H9 (cell line): ENCODE data around the gene P4HB. TPM values are rescaled to one million over a fixed set of nuclear protein-coding genes. Genes with fewer than 3 reads are reported as not detected.
A peak's percentile ranks its signal among the peaks of the same experiment; 100 is the strongest.

ENCODE experiments used
- DNase-seq: peaks from one replicate; pipeline ENCODE4 v3.0.0-alpha.2; 2017
- H2AFZ ChIP-seq: one replicate; pipeline ENCODE4 v1.6.1; 2013; ENCODE audit warnings: mild to moderate bottlenecking, low read length, control low read depth, moderate library complexity
- H2AK5ac ChIP-seq: 2 replicates; pipeline ENCODE4 v1.6.1; 2013; ENCODE audit warnings: low read length, control low read depth, mixed read lengths; ENCODE audit not compliant: insufficient read length
- H2BK120ac ChIP-seq: one replicate; pipeline ENCODE4 v1.6.1; 2013; ENCODE audit warnings: low read depth, mild to moderate bottlenecking, low read length, control low read depth, inconsistent platforms; ENCODE audit not compliant: poor library complexity, severe bottlenecking
- H2BK12ac ChIP-seq: 2 replicates; pipeline ENCODE4 v1.6.1; 2013; ENCODE audit warnings: low read length, control low read depth, mixed read lengths, low read depth; ENCODE audit not compliant: insufficient read length
- H2BK15ac ChIP-seq: 2 replicates; pipeline ENCODE4 v1.6.1; 2013; ENCODE audit warnings: low read depth, low read length, control low read depth
- H2BK20ac ChIP-seq: one replicate; pipeline ENCODE4 v1.6.1; 2013; ENCODE audit warnings: low read depth, mild to moderate bottlenecking, low read length, control low read depth, inconsistent platforms; ENCODE audit not compliant: poor library complexity, severe bottlenecking
- H2BK5ac ChIP-seq: 2 replicates; pipeline ENCODE4 v1.6.1; 2013; ENCODE audit warnings: low read length, control low read depth, mixed read lengths; ENCODE audit not compliant: insufficient read length
- H3K14ac ChIP-seq: 2 replicates; pipeline ENCODE4 v1.6.1; 2013; ENCODE audit warnings: low read length, control low read depth; ENCODE audit not compliant: insufficient read depth
- H3K18ac ChIP-seq: 2 replicates; pipeline ENCODE4 v1.6.1; 2013; ENCODE audit warnings: low read depth, mild to moderate bottlenecking, mixed read lengths, low read length, control low read depth; ENCODE audit not compliant: insufficient read length
- H3K23ac ChIP-seq: 2 replicates; pipeline ENCODE4 v1.6.1; 2013; ENCODE audit warnings: low read length, control low read depth, mixed read lengths, low read depth; ENCODE audit not compliant: insufficient read length
- H3K23me2 ChIP-seq: 2 replicates; pipeline ENCODE4 v1.6.1; 2013; ENCODE audit warnings: low read depth, mild to moderate bottlenecking, mixed read lengths, low read length, control low read depth; ENCODE audit not compliant: insufficient read length, poor library complexity, severe bottlenecking
- H3K27ac ChIP-seq: 2 replicates; pipeline ENCODE4 v1.5.1; 2013; ENCODE audit warnings: low read length, control low read depth, mixed read lengths, low read depth; ENCODE audit not compliant: insufficient read length
- H3K27me3 ChIP-seq: 2 replicates; pipeline ENCODE4 v1.6.1; 2013; ENCODE audit warnings: low read length, control low read depth, inconsistent platforms; ENCODE audit not compliant: insufficient read depth
- H3K4ac ChIP-seq: 2 replicates; pipeline ENCODE4 v1.6.1; 2013; ENCODE audit warnings: low read depth, mild to moderate bottlenecking, control low read depth, inconsistent platforms, low read length, moderate library complexity
- H3K4me1 ChIP-seq: 2 replicates; pipeline ENCODE4 v1.6.1; 2013; ENCODE audit warnings: low read length, control low read depth, inconsistent platforms; ENCODE audit not compliant: insufficient read depth
- H3K4me2 ChIP-seq: 2 replicates; pipeline ENCODE4 v1.6.1; 2013; ENCODE audit warnings: low read length, control low read depth, mixed read lengths; ENCODE audit not compliant: insufficient read length, insufficient read depth
- H3K56ac ChIP-seq: 2 replicates; pipeline ENCODE4 v1.6.1; 2013; ENCODE audit warnings: low read depth, mild to moderate bottlenecking, mixed read lengths, low read length, control low read depth; ENCODE audit not compliant: insufficient read length
- H3K79me1 ChIP-seq: 2 replicates; pipeline ENCODE4 v1.6.1; 2013; ENCODE audit warnings: low read depth, mild to moderate bottlenecking, moderate library complexity, low read length, control low read depth, inconsistent platforms; ENCODE audit not compliant: insufficient read depth, poor library complexity, severe bottlenecking
- H3K79me2 ChIP-seq: 2 replicates; pipeline ENCODE4 v1.6.1; 2013; ENCODE audit warnings: low read length, control low read depth, inconsistent platforms; ENCODE audit not compliant: insufficient read depth
- H3K9ac ChIP-seq: 2 replicates; pipeline ENCODE4 v1.6.1; 2013; ENCODE audit warnings: low read length, control low read depth, mixed read lengths; ENCODE audit not compliant: insufficient read length; ENCODE audit errors: extremely low read depth
- H3K9me3 ChIP-seq: one replicate; pipeline ENCODE4 v1.6.1; 2013; ENCODE audit warnings: low read depth, low read length, inconsistent platforms; ENCODE audit not compliant: control insufficient read depth
- H3T11ph ChIP-seq: one replicate; pipeline ENCODE4 v1.6.1; 2013; ENCODE audit warnings: mild to moderate bottlenecking, low read length, control low read depth, inconsistent platforms
- H4K20me1 ChIP-seq: one replicate; pipeline ENCODE4 v1.6.1; 2013; ENCODE audit not compliant: control insufficient read depth, insufficient read length, insufficient read depth
- H4K5ac ChIP-seq: 2 replicates; pipeline ENCODE4 v1.6.1; 2013; ENCODE audit warnings: low read depth, mild to moderate bottlenecking, mixed read lengths, low read length, control low read depth; ENCODE audit not compliant: insufficient read length
- H4K8ac ChIP-seq: replicated peaks from 2 replicates; pipeline ENCODE4 v1.6.1; 2013; ENCODE audit warnings: low read length, control low read depth, mixed read lengths, low read depth; ENCODE audit not compliant: insufficient read length
- H4K91ac ChIP-seq: 2 replicates; pipeline ENCODE4 v1.6.1; 2013; ENCODE audit warnings: low read depth, mild to moderate bottlenecking, moderate library complexity, mixed read lengths, low read length, control low read depth; ENCODE audit not compliant: insufficient read length
- H3K27ac Mint-ChIP-seq, 3 experiments: 2 replicates in 2 of 3; 3 replicates in 1 of 3; pipeline ENCODE4 v1.8.0; 2020 to 2021; ENCODE audit warnings: mixed read lengths in 3 of 3, mild to moderate bottlenecking in 1 of 3, moderate library complexity in 1 of 3
- H3K27me3 Mint-ChIP-seq: 2 replicates; pipeline ENCODE4 v1.8.0; 2021; ENCODE audit warnings: low read depth, mild to moderate bottlenecking, moderate library complexity, mixed read lengths
- H3K36me3 Mint-ChIP-seq, 3 experiments: 2 replicates in 2 of 3; 3 replicates in 1 of 3; pipeline ENCODE4 v1.8.0; 2020 to 2021; ENCODE audit warnings: low read depth in 3 of 3, mixed read lengths in 3 of 3; ENCODE audit not compliant: insufficient read depth in 1 of 3
- H3K4me1 Mint-ChIP-seq, 2 experiments: 2 replicates each; pipeline ENCODE4 v1.8.0; 2020; ENCODE audit warnings: mixed read lengths in 2 of 2
- H3K4me3 Mint-ChIP-seq, 2 experiments: 2 replicates in 1 of 2; 3 replicates in 1 of 2; pipeline ENCODE4 v1.8.0; 2020 to 2021; ENCODE audit warnings: mild to moderate bottlenecking in 2 of 2, mixed read lengths in 2 of 2, moderate library complexity in 1 of 2
- H3K9me3 Mint-ChIP-seq, 2 experiments: 2 replicates in 1 of 2; 3 replicates in 1 of 2; pipeline ENCODE4 v1.8.0; 2020; ENCODE audit warnings: mild to moderate bottlenecking in 2 of 2, mixed read lengths in 2 of 2, moderate library complexity in 1 of 2
- CTCF ChIP-seq: fragments of 200-600 bp; sonication (generic); conservative IDR thresholded peaks from 3 replicates; pipeline ENCODE4 v1.8.0; 2021; ENCODE audit warnings: antibody characterized with exemption, mild to moderate bottlenecking
- WGBS: extraction: QIAGEN DNeasy Blood & Tissue Kit; methylation state at CpG from one replicate; pipeline ENCODE4 v1.1.7; 2013; ENCODE audit warnings: missing lambda C conversion rate, low lambda C conversion rate, mixed read lengths; ENCODE audit not compliant: insufficient read length; ENCODE audit errors: extremely low coverage; 5-methylcytosine and 5-hydroxymethylcytosine counted together
- total RNA-seq: library from RNA; stranded (reverse); gene quantifications from 2 replicates; pipeline ENCODE4 v1.2.1, GENCODE V29; 2021

Gene P4HB
- total RNA-seq, 1 experiment from 2014 or later, result 366 TPM

GRCh38 chr17:81839301-81839700 is 21.0 kb downstream of the P4HB start:
- no peaks in the 10 kb centered on the region for H3K9me3 ChIP-seq
- H3K56ac ChIP-seq, result no peak overlapping the region
- H2BK12ac ChIP-seq, result no peak overlapping the region
- no peaks in the 10 kb centered on the region for H3K4me1 ChIP-seq
- peaks cover 3 to 20% (median 16%) of the 10 kb centered on the region in 3 experiments; a peak in 6 of 7 replicates for H3K36me3 Mint-ChIP-seq
- H3K14ac ChIP-seq, result no peak overlapping the region
- no peak overlapping the region for H4K5ac ChIP-seq
- H2AK5ac ChIP-seq, result no peak overlapping the region
- H2BK120ac ChIP-seq, result no peak overlapping the region
- peaks cover 2% of the 10 kb centered on the region; the same call in 1 of the 2 replicates for H3K79me2 ChIP-seq
- H3K4ac ChIP-seq, result no peak overlapping the region
- H4K20me1 ChIP-seq, result no peaks in the 10 kb centered on the region
- no peak for TF ChIP-seq CTCF
- no peak overlapping the region for H4K91ac ChIP-seq
- H2BK20ac ChIP-seq, result no peak overlapping the region
- no peak overlapping the region for H3K9ac ChIP-seq
- no peak overlapping the region for H3K27ac ChIP-seq
- no peak overlapping the region for H3K23ac ChIP-seq
- H3K9me3 Mint-ChIP-seq, result no peaks in the 10 kb centered on the region
- H3K4me2 ChIP-seq, result no peak overlapping the region
- no peaks in the 10 kb centered on the region; the same call in 1 of the 2 replicates for H3K27me3 Mint-ChIP-seq
- H3K23me2 ChIP-seq, result peaks cover 4% of the 10 kb centered on the region
- H2BK5ac ChIP-seq, result no peak overlapping the region
- no peaks in the 10 kb centered on the region for H3K79me1 ChIP-seq
- no peak for DNase-seq
- peaks cover 5 to 6% of the 10 kb centered on the region in 2 experiments; a peak in 3 of 4 replicates for H3K4me1 Mint-ChIP-seq
- H3K4me3 Mint-ChIP-seq, result no peak overlapping the region
- H3K27ac Mint-ChIP-seq, result peak overlapping the region in 1 of 3 experiments; percentile 36; a peak in 1 of 7 replicates
- H4K8ac ChIP-seq, result no peak overlapping the region
- no peak overlapping the region for H2AFZ ChIP-seq
- no peak overlapping the region for H2BK15ac ChIP-seq
- no peaks in the 10 kb centered on the region for H3K27me3 ChIP-seq
- no peak overlapping the region for H3T11ph ChIP-seq
- H3K18ac ChIP-seq, result no peak overlapping the region
- no CpG with 5 or more reads among the region's 15 CpGs for WGBS
